ENCODE measurements around the gene LCTL. TPM values are rescaled to one million over a fixed set of nuclear protein-coding genes. Genes with fewer than 3 reads are reported as not detected.

Gene LCTL
- total RNA-seq, 1 experiment from 2014 or later: not detected

GRCh38 chr15:66580643-66581042 is 14.8 kb upstream of the LCTL start:
- Histone ChIP-seq H3K36me3 (ENCODE audit: insufficient read depth, low read length, poor library complexity, severe bottlenecking) (no peaks in the 10 kb centered on the region), H3K4me3 (ENCODE audit: low read depth, low read length, poor library complexity, severe bottlenecking) (no peak overlapping the region), H3K4me1 (ENCODE audit: insufficient read depth, low read length, poor library complexity, severe bottlenecking) (no peaks in the 10 kb centered on the region), H3K9me3 (ENCODE audit: low read depth, low read length, poor library complexity, severe bottlenecking) (no peaks in the 10 kb centered on the region), H3K27me3 (replicated peaks; ENCODE audit: insufficient read depth, low read depth, low read length, poor library complexity) (no peaks in the 10 kb centered on the region), H3K27ac (ENCODE audit: low read depth, low read length, poor library complexity, severe bottlenecking) (no peak overlapping the region)
- no TSS peak for BruUV-seq (replicated peaks)
- POLR2A ChIA-PET (ENCODE audit: low non-redundant PET): no interaction called here
- no peak for DNase-seq (ENCODE audit: low spot score)
- no peak for TF ChIP-seq EZH2 (IDR thresholded peaks at IDR 0.05; ENCODE audit: borderline replicate concordance, low read depth, low read length, poor library complexity, severe bottlenecking)
- no peak for TF ChIP-seq CTCF (conservative IDR thresholded peaks at IDR 0.05; ENCODE audit: low read depth, low read length)
- CTCF ChIA-PET: no interaction called here
- intact Hi-C loops (cut with micrococcal nuclease; ENCODE audit: unreplicated experiment): no loop called here

DNA sequence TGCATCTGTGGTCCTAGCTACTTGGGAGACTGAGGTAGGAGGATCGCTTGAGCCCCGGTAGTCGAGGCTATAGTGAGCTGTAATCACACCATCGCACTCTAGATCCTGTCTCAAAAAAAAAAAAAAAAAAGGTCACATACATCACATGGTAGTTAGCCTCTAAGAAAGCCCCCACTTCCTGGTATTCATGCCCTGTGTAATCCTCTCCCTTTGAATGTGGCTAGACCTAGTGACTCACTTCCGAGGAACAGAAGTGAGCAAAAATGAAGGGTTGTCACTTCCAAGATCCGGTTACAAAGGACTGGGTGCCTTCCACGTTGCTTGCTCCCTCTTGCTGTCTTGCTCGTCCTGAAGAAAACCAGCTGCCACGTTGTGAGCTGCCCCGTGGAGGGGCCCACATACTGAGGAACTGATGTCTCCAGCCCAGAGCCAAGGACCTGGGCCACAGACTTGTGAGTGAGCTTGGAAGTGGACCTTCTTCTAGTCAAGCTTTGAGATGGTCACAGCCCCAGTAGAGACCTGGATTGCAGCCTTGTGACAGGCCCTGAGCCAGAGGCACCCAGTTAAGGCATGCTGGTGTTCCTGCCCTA is 12.6 kb upstream of the LCTL start:
- H3K27ac ChIP-seq (ENCODE audit: low read depth, low read length, poor library complexity, severe bottlenecking): no peak overlapping the region
- ChIA-PET CTCF (interaction anchor here (0.6 kb wide), 1 partner anchor 44 kb away, joined by 3 read pairs; no protein-coding TSS in a partner anchor), POLR2A (ENCODE audit: low non-redundant PET) (no interaction called here)
- no TSS peak for BruUV-seq (replicated peaks)
- TF ChIP-seq EZH2 (IDR thresholded peaks at IDR 0.05; ENCODE audit: borderline replicate concordance, low read depth, low read length, poor library complexity, severe bottlenecking) (no peak), CTCF (conservative IDR thresholded peaks at IDR 0.05; ENCODE audit: low read depth, low read length) (no peak)
- no peaks in the 10 kb centered on the region for H3K4me1 ChIP-seq (ENCODE audit: insufficient read depth, low read length, poor library complexity, severe bottlenecking)
- H3K4me3 ChIP-seq (ENCODE audit: low read depth, low read length, poor library complexity, severe bottlenecking): no peak overlapping the region
- DNase-seq (ENCODE audit: low spot score): no peak
- intact Hi-C loops (cut with micrococcal nuclease; ENCODE audit: unreplicated experiment): no loop called here
- H3K27me3 ChIP-seq (replicated peaks; ENCODE audit: insufficient read depth, low read depth, low read length, poor library complexity): no peaks in the 10 kb centered on the region
- H3K36me3 ChIP-seq (ENCODE audit: insufficient read depth, low read length, poor library complexity, severe bottlenecking): no peaks in the 10 kb centered on the region
- no peaks in the 10 kb centered on the region for H3K9me3 ChIP-seq (ENCODE audit: low read depth, low read length, poor library complexity, severe bottlenecking)

GRCh38 chr15:66574596-66574950 is 8.8 kb upstream of the LCTL start:
- no peak overlapping the region for H3K27ac ChIP-seq (ENCODE audit: low read depth, low read length, poor library complexity, severe bottlenecking)
- BruUV-seq (replicated peaks): no TSS peak
- ChIA-PET POLR2A (ENCODE audit: low non-redundant PET) (no interaction called here), CTCF (no interaction called here)
- H3K27me3 ChIP-seq (replicated peaks; ENCODE audit: insufficient read depth, low read depth, low read length, poor library complexity): no peaks in the 10 kb centered on the region
- no peaks in the 10 kb centered on the region for H3K4me1 ChIP-seq (ENCODE audit: insufficient read depth, low read length, poor library complexity, severe bottlenecking)
- intact Hi-C loops (cut with micrococcal nuclease; ENCODE audit: unreplicated experiment): no loop called here
- H3K36me3 ChIP-seq (ENCODE audit: insufficient read depth, low read length, poor library complexity, severe bottlenecking): no peaks in the 10 kb centered on the region
- no peaks in the 10 kb centered on the region for H3K9me3 ChIP-seq (ENCODE audit: low read depth, low read length, poor library complexity, severe bottlenecking)
- no peak overlapping the region for H3K4me3 ChIP-seq (ENCODE audit: low read depth, low read length, poor library complexity, severe bottlenecking)
- no peak for DNase-seq (ENCODE audit: low spot score)
- TF ChIP-seq CTCF (conservative IDR thresholded peaks at IDR 0.05; ENCODE audit: low read depth, low read length) (no peak), EZH2 (IDR thresholded peaks at IDR 0.05; ENCODE audit: borderline replicate concordance, low read depth, low read length, poor library complexity, severe bottlenecking) (no peak)

All from A673 (cell line).